NCI-H1417 treated with DMSO at 0.1 percent for 48 hours (cell line): ENCODE measurements around the gene PLK3.
"Not testable (repeated sequence)": the region's sequence is repeated elsewhere in the genome, so short reads cannot be mapped to it uniquely, and the experiment has no call there.

ENCODE experiments used
- DNase-seq: peaks from one replicate; lab custom pipeline; 2025; lab: John Stamatoyannopoulos, UW

The PLK3 gene

GRCh38 chr1:44828003-44828651, 27.9 kb downstream of the PLK3 start:
- no peak for DNase-seq

- DNase-seq, result no peak
Observed at GRCh38 chr1:44828841-44829440, 28.8 kb downstream of the PLK3 start.

- DNase-seq, result no peak
Observed at GRCh38 chr1:44829506-44830384, 29.6 kb downstream of the PLK3 start.

- DNase-seq, result no peak
Observed at GRCh38 chr1:44830900-44831304, 30.7 kb downstream of the PLK3 start.

- DNase-seq, result no peak
Observed at GRCh38 chr1:44831516-44831915, 31.3 kb downstream of the PLK3 start.

GRCh38 chr1:44832056-44832705, 32.0 kb downstream of the PLK3 start:
- no peak for DNase-seq

- no peak for DNase-seq
Observed at GRCh38 chr1:44834328-44834727, 34.2 kb downstream of the PLK3 start.

- DNase-seq, result no peak
Observed at GRCh38 chr1:44835738-44836675, 35.8 kb downstream of the PLK3 start.

GRCh38 chr1:44838294-44838693, 38.1 kb downstream of the PLK3 start:
- DNase-seq, result not testable (repeated sequence)

GRCh38 chr1:44839576-44839975, 39.4 kb downstream of the PLK3 start:
- no peak for DNase-seq

- no peak for DNase-seq
Observed at GRCh38 chr1:44842486-44842861, 42.3 kb downstream of the PLK3 start.

GRCh38 chr1:44842862-44843655, 42.9 kb downstream of the PLK3 start, which contains the start of gene PTCH2:
Gene PTCH2, minus strand, starts transcription at chr1:44843253. Its CDS starts 321 bp downstream, at chr1:44842932.
- peak; percentile 18 for DNase-seq

GRCh38 chr1:44846985-44847384, 46.8 kb downstream of the PLK3 start:
- DNase-seq, result no peak

GRCh38 chr1:44847845-44848244, 47.7 kb downstream of the PLK3 start:
- no peak for DNase-seq

GRCh38 chr1:44848456-44849181, 48.4 kb downstream of the PLK3 start:
- DNase-seq, result no peak

GRCh38 chr1:44849575-44850132, 49.5 kb downstream of the PLK3 start:
- no peak for DNase-seq

- no peak for DNase-seq
Observed at GRCh38 chr1:44851308-44851707, 51.1 kb downstream of the PLK3 start.

GRCh38 chr1:44853201-44853600, 53.0 kb downstream of the PLK3 start:
- no peak for DNase-seq

GRCh38 chr1:44854970-44855369, 54.8 kb downstream of the PLK3 start:
- no peak for DNase-seq
